BLaER1 (cell line): ENCODE data around the gene SAMD4A.

ENCODE experiments used
- H3K27ac ChIP-seq: shearing (Covaris generic); formaldehyde crosslinking; 2 replicates; pipeline ENCODE4 v1.8.1; 2022
- H3K27me3 ChIP-seq: shearing (Covaris generic); formaldehyde crosslinking; 2 replicates; pipeline ENCODE4 v1.8.1; 2022
- H3K36me3 ChIP-seq: shearing (Covaris generic); formaldehyde crosslinking; 2 replicates; pipeline ENCODE4 v1.8.1; 2022
- H3K4me1 ChIP-seq: shearing (Covaris generic); formaldehyde crosslinking; 2 replicates; pipeline ENCODE4 v1.8.1; 2022
- H3K4me2 ChIP-seq: shearing (Covaris generic); formaldehyde crosslinking; 2 replicates; pipeline ENCODE4 v1.8.1; 2022
- H3K4me3 ChIP-seq: shearing (Covaris generic); formaldehyde crosslinking; 2 replicates; pipeline ENCODE4 v1.8.1; 2022
- H3K9ac ChIP-seq: shearing (Covaris generic); formaldehyde crosslinking; 2 replicates; pipeline ENCODE4 v1.8.1; 2022
- H3K9me3 ChIP-seq: shearing (Covaris generic); formaldehyde crosslinking; 2 replicates; pipeline ENCODE4 v1.8.1; 2022
- H4K20me1 ChIP-seq: shearing (Covaris generic); formaldehyde crosslinking; 2 replicates; pipeline ENCODE4 v1.8.1; 2022
- Cebpa-rat ChIP-seq: shearing (Covaris generic); IDR thresholded peaks from 2 replicates; pipeline ENCODE4 v1.8.1; 2022

Gene SAMD4A

DNA sequence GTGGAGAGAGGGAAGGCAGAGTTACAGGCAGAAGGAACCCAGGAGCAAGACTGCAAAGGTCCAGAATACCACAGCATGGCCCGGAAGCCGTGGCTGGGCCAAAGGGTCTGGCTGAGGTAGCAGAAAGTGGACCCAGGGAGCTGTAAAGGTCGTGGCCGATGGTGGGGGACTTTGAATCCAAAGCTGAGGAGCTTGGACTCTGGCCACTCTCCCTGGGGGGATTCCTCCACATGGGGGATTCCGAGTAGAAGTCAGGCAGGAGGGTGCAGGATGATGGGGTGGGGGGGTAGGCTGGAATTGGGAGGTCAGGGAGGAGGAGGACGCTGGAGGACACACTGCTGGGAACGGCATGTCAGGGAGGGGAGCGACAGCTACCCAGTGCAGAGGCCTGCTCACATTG is 210.5 kb downstream of the SAMD4A start:
- peaks cover 82% of the 10 kb centered on the region for H3K4me1 ChIP-seq
- H3K4me2 ChIP-seq = peak overlapping the region; percentile 69
- no peaks in the 10 kb centered on the region for H3K9me3 ChIP-seq
- H3K9ac ChIP-seq = peak overlapping the region; percentile 38; the same call in 1 of the 2 replicates
- H3K36me3 ChIP-seq = peaks cover 51% of the 10 kb centered on the region
- no peak overlapping the region for H3K4me3 ChIP-seq
- peak overlapping the region; percentile 27; the same call in 1 of the 2 replicates for H3K27ac ChIP-seq
- peaks cover 50% of the 10 kb centered on the region for H4K20me1 ChIP-seq
- no peaks in the 10 kb centered on the region for H3K27me3 ChIP-seq
- no peak for TF ChIP-seq Cebpa-rat

- no peak overlapping the region for H3K4me3 ChIP-seq
- H3K27ac ChIP-seq = no peak overlapping the region
- TF ChIP-seq Cebpa-rat = no peak
- peaks cover 51% of the 10 kb centered on the region for H3K36me3 ChIP-seq
- H3K9me3 ChIP-seq = no peaks in the 10 kb centered on the region
- no peak overlapping the region for H3K9ac ChIP-seq
- H3K27me3 ChIP-seq = no peaks in the 10 kb centered on the region
- H3K4me2 ChIP-seq = peak overlapping the region; percentile 69
- peaks cover 82% of the 10 kb centered on the region for H3K4me1 ChIP-seq
- H4K20me1 ChIP-seq = peaks cover 53% of the 10 kb centered on the region
Observed at GRCh38 chr14:54778618-54779345, 211.9 kb downstream of the SAMD4A start.

- Histone ChIP-seq H3K4me1 (peaks cover 82% of the 10 kb centered on the region), H3K4me3 (no peak overlapping the region), H3K9me3 (no peaks in the 10 kb centered on the region), H4K20me1 (peaks cover 44% of the 10 kb centered on the region), H3K27me3 (no peaks in the 10 kb centered on the region), H3K9ac (no peak overlapping the region), H3K27ac (no peak overlapping the region), H3K4me2 (peak overlapping the region; percentile 82; the same call in 1 of the 2 replicates), H3K36me3 (peaks cover 65% of the 10 kb centered on the region)
- TF ChIP-seq Cebpa-rat = no peak
Observed at GRCh38 chr14:54781080-54781479, 214.2 kb downstream of the SAMD4A start.

DNA sequence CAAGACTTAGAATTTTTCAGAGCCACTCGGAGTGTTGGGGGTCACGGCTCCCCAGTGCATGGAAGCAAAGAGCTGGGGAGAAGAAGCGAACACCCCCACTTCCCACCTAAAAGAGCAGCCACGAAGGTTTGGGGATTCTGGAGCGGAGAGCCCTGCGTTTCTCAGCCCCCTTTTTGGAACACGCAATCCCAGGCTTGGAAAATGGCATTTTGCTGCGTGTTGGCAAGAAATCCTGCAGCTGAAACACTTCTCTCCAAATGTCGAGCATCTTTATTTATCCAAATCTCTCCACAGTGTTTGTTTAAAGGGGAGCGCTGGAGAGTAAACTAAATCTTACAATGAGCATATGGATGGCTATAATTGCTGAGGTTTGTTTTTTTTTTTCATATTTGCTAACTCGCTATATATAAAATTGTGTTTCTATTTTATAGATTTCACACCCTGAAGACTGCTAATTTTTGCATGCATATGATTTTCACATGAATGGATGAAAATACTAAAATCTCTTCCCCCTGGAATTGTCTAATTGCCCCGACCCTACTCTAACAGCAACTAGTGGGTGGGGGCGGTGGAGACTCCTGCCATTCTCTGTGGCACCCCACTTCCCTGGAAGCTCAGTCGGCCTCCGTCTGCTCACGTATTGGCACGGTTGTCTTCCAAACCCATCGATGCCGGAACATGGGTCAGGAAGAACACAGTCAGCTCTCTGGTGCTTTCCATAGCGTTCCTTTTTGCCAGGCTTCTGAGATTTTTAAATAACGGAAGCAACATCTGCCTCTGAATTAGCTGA is 215.2 kb downstream of the SAMD4A start:
- Histone ChIP-seq H3K4me3 (no peak overlapping the region), H3K36me3 (peaks cover 68% of the 10 kb centered on the region), H3K27me3 (no peaks in the 10 kb centered on the region), H3K9me3 (no peaks in the 10 kb centered on the region), H3K4me1 (peaks cover 82% of the 10 kb centered on the region), H3K27ac (0 out of 2 replicates have a peak overlapping the region, but pooled peaks have one; percentile 47), H4K20me1 (peaks cover 33% of the 10 kb centered on the region; the same call in 1 of the 2 replicates), H3K9ac (no peak overlapping the region), H3K4me2 (peak overlapping the region; percentile 82)
- TF ChIP-seq Cebpa-rat = no peak

DNA sequence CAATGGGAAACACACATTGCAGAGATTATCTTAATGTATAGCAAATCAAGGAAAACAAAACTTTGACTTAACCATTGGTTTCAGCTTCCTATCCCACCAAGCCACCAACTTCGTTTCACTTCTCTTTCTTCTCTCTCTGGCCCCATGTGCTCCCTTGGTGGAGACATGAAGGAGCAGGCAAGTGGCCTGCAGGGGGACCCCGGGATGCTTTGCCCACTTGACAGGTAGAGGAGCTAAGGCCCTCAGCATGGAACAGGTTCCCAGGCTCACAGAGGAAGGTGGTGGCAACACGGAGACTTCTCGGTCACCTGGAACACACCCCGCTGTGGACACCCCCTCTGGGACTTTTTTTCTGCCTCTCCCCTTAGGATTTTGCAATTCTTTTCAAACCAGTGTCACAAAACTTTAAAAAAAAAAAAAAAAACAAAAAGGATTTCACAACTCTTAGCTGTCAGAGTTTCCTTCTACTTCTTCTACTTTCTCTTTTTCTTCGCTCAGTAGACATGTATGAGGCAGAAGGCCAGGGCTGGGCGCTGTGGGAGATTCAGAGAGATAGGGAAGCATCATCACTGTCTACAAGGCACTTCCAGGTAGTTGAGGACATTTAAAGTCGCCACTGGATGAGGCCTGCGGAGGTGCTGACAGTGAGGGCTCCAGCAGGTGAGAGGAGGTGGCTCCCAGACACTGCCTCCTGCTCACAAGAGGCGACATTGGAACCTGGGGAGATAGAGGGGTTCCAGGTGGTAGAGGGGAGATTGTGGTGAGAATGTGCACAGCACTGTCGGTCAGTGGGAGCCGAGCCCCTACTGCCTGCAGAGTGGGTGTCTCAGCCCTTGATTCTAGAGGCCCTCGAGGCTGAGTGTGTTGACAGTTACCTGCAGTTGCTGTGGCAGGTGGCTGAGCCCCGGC is 216.1 kb downstream of the SAMD4A start:
- Histone ChIP-seq H3K9ac (no peak overlapping the region), H3K27me3 (no peaks in the 10 kb centered on the region), H4K20me1 (peaks cover 31% of the 10 kb centered on the region; the same call in 1 of the 2 replicates), H3K4me2 (peak overlapping the region; percentile 82), H3K36me3 (peaks cover 70% of the 10 kb centered on the region), H3K9me3 (no peaks in the 10 kb centered on the region), H3K4me1 (peaks cover 78% of the 10 kb centered on the region), H3K27ac (peak overlapping the region; percentile 49; the same call in 1 of the 2 replicates), H3K4me3 (no peak overlapping the region)
- 0 out of 2 replicates have a peak, but pooled peaks have one; percentile 13 for TF ChIP-seq Cebpa-rat

GRCh38 chr14:54783660-54784015 is 216.7 kb downstream of the SAMD4A start:
- H4K20me1 ChIP-seq = peaks cover 31% of the 10 kb centered on the region; the same call in 1 of the 2 replicates

GRCh38 chr14:54784060-54784459 is 217.1 kb downstream of the SAMD4A start:
- Histone ChIP-seq H3K9me3 (no peaks in the 10 kb centered on the region), H3K4me1 (peaks cover 67% of the 10 kb centered on the region), H3K9ac (no peak overlapping the region), H3K4me3 (no peak overlapping the region), H3K36me3 (peaks cover 71% of the 10 kb centered on the region), H3K27ac (peak overlapping the region; percentile 49), H3K4me2 (peak overlapping the region; percentile 82), H4K20me1 (peaks cover 31% of the 10 kb centered on the region; the same call in 1 of the 2 replicates), H3K27me3 (no peaks in the 10 kb centered on the region)
- TF ChIP-seq Cebpa-rat = no peak

More at GRCh38 chr14:54783660-54784015, 216.7 kb downstream of the SAMD4A start:
- Histone ChIP-seq H3K4me2 (peak overlapping the region; percentile 82), H3K27me3 (no peaks in the 10 kb centered on the region), H3K4me3 (no peak overlapping the region), H3K4me1 (peaks cover 71% of the 10 kb centered on the region), H3K9me3 (no peaks in the 10 kb centered on the region), H3K9ac (no peak overlapping the region), H3K36me3 (peaks cover 71% of the 10 kb centered on the region), H3K27ac (peak overlapping the region; percentile 49; the same call in 1 of the 2 replicates)
- no peak for TF ChIP-seq Cebpa-rat

DNA sequence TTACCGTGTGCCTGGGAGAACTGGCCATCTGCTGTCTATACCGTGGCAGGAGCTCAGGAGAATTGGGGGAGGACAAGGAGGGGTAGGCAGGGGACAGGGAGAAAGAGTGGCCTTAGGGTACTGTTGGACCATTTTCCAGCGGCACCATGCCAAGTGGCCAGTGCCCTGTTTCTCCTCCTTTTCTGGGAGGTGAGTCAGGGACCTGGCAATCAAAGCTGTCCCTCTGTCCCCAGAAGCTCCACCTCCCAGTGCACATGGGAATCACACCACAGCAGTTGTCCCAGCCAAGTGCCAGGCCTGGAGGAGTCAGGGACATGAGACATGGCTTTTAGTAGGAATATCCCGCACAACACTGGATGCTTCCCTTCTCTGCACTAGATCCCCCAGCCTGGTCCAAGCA is 217.7 kb downstream of the SAMD4A start:
- Histone ChIP-seq H3K27me3 (no peaks in the 10 kb centered on the region), H3K4me3 (no peak overlapping the region), H3K4me1 (peaks cover 64% of the 10 kb centered on the region), H3K36me3 (peaks cover 71% of the 10 kb centered on the region), H3K4me2 (peak overlapping the region; percentile 82), H3K27ac (peak overlapping the region; percentile 49), H3K9me3 (no peaks in the 10 kb centered on the region), H3K9ac (no peak overlapping the region), H4K20me1 (peaks cover 31% of the 10 kb centered on the region; the same call in 1 of the 2 replicates)
- no peak for TF ChIP-seq Cebpa-rat
